HEK293 (cell line): ENCODE data around the gene NECAB2.

Source experiments
- CTCF ChIA-PET: fragments of 350-600 bp; formaldehyde crosslinking; extraction: SDS; loops from one replicate; lab custom pipeline; 2021; ENCODE audit warnings: antibody characterized with exemption; lab: Yijun Ruan, JAX
- POLR2A ChIA-PET: fragments of 300-600 bp; formaldehyde crosslinking; extraction: SDS; loops from one replicate; lab custom pipeline; 2020; ENCODE audit warnings: antibody characterized with exemption, inconsistent platforms; lab: Yijun Ruan, JAX
- H3K27ac ChIP-seq: fragments of 200-500 bp; sonication (Bioruptor generic); 2 replicates; pipeline ENCODE4 v1.5.1; 2014; ENCODE audit warnings: low read depth, low read length, control low read depth, inconsistent platforms; ENCODE audit errors: extremely low read depth
- H3K36me3 ChIP-seq, 2 experiments: fragments of 200-500 bp in 1 of 2; sonication (Bioruptor generic) in 1 of 2; 1 replicate in 1 of 2; 2 replicates in 1 of 2; pipeline ENCODE4 v1.5.1; 2014 to 2017; ENCODE audit warnings: inconsistent platforms in 2 of 2, low read length in 2 of 2; ENCODE audit not compliant: control insufficient read depth in 2 of 2, insufficient read depth in 1 of 2
- H3K4me1 ChIP-seq: fragments of 200-500 bp; sonication (Bioruptor generic); 2 replicates; pipeline ENCODE4 v1.5.1; 2014; ENCODE audit warnings: mild to moderate bottlenecking, low read length, inconsistent platforms; ENCODE audit not compliant: control insufficient read depth, insufficient read depth
- H3K4me3 ChIP-seq: 2 replicates; pipeline ENCODE4 v1.5.1; 2011; ENCODE audit warnings: low read depth, mild to moderate bottlenecking, control low read depth, low read length, moderate library complexity
- H3K9me3 ChIP-seq: fragments of 200-500 bp; sonication (Bioruptor generic); 2 replicates; pipeline ENCODE4 v1.5.1; 2014; ENCODE audit warnings: low read depth, low read length, inconsistent platforms; ENCODE audit not compliant: control insufficient read depth, insufficient read depth
- BCL6B ChIP-seq: fragments of 450-650 bp; formaldehyde crosslinking; IDR thresholded peaks from 2 replicates; pipeline ENCODE4 v1.5.1; 2017; ENCODE audit warnings: missing biosample characterization, missing genetic modification characterization
- ELK4 ChIP-seq: IDR thresholded peaks from 2 replicates; pipeline ENCODE4 v1.6.1; 2011; ENCODE audit warnings: mild to moderate bottlenecking, low read depth, low read length, borderline replicate concordance
- HOXA7 ChIP-seq: sonication (generic); formaldehyde crosslinking; IDR thresholded peaks from 2 replicates; pipeline ENCODE4 v1.8.1; 2022; ENCODE audit warnings: missing genetic modification reagents, borderline replicate concordance
- HOXD13 ChIP-seq: sonication (generic); formaldehyde crosslinking; IDR thresholded peaks from 2 replicates; pipeline ENCODE4 v1.8.0; 2022; ENCODE audit warnings: missing genetic modification reagents, borderline replicate concordance
- SALL2 ChIP-seq: fragments of 450-650 bp; formaldehyde crosslinking; IDR thresholded peaks from 2 replicates; pipeline ENCODE4 v1.5.0; 2017; ENCODE audit warnings: missing biosample characterization, mild to moderate bottlenecking, missing genetic modification characterization, borderline replicate concordance
- SETDB1 ChIP-seq: IDR thresholded peaks from one replicate; pipeline ENCODE4 v1.6.1; 2017; ENCODE audit warnings: mild to moderate bottlenecking, low read length, moderate library complexity, mixed read lengths; ENCODE audit not compliant: insufficient read length
- YY1 ChIP-seq: fragments of 450-650 bp; formaldehyde crosslinking; IDR thresholded peaks from 2 replicates; pipeline ENCODE4 v1.5.1; 2018; ENCODE audit warnings: missing biosample characterization, missing genetic modification characterization
- ZNF335 ChIP-seq: fragments of 450-650 bp; formaldehyde crosslinking; conservative IDR thresholded peaks from 2 replicates; pipeline ENCODE4 v1.5.1; 2016; ENCODE audit warnings: missing biosample characterization, missing genetic modification characterization
- ZNF391 ChIP-seq: fragments of 450-650 bp; formaldehyde crosslinking; IDR thresholded peaks from 2 replicates; pipeline ENCODE4 v1.5.1; 2016; ENCODE audit warnings: low read depth, missing biosample characterization, missing genetic modification characterization, borderline replicate concordance
- ZNF555 ChIP-seq: fragments of 450-650 bp; formaldehyde crosslinking; conservative IDR thresholded peaks from 2 replicates; pipeline ENCODE4 v1.5.1; 2017; ENCODE audit warnings: missing biosample characterization, mild to moderate bottlenecking, missing genetic modification characterization, inconsistent platforms
- ZNF623 ChIP-seq: fragments of 450-650 bp; formaldehyde crosslinking; IDR thresholded peaks from 2 replicates; pipeline ENCODE4 v1.5.1; 2016; ENCODE audit warnings: missing biosample characterization, missing genetic modification characterization
- ZXDB ChIP-seq: fragments of 450-650 bp; formaldehyde crosslinking; IDR thresholded peaks from 2 replicates; pipeline ENCODE4 v1.5.1; 2016; ENCODE audit warnings: missing biosample characterization, missing genetic modification characterization
- TF ChIP-seq, protein P1 (sequence below): fragments of 450-650 bp; IDR thresholded peaks from 2 replicates; pipeline ENCODE4 v1.5.1; 2018; ENCODE audit warnings: missing biosample characterization, mild to moderate bottlenecking, missing genetic modification characterization
- TF ChIP-seq, protein P2 (sequence below): fragments of 450-650 bp; formaldehyde crosslinking; IDR thresholded peaks from 2 replicates; pipeline ENCODE4 v1.5.1; 2017; ENCODE audit warnings: missing biosample characterization, missing genetic modification characterization

NECAB2 gene

GRCh38 chr16:83980794-83981193 lies 12.8 kb downstream of the NECAB2 start (continued):
- no peak for TF ChIP-seq ELK4
- TF ChIP-seq SALL2, result no peak
- TF ChIP-seq, all 188 proteins: peak for 0

- Histone ChIP-seq H3K9me3 (no peaks in the 10 kb centered on the region), H3K4me1 (no peaks in the 10 kb centered on the region; the same call in 1 of the 2 replicates), H3K27ac (no peak overlapping the region), H3K4me3 (no peak overlapping the region), H3K36me3 (no peaks in the 10 kb centered on the region)
- TF ChIP-seq YY1 (tag by site-specific recombination) (no peak), SETDB1 (no peak), ZNF623 (tag by site-specific recombination) (no peak), ZXDB (no peak)
- TF ChIP-seq, protein P1, sequence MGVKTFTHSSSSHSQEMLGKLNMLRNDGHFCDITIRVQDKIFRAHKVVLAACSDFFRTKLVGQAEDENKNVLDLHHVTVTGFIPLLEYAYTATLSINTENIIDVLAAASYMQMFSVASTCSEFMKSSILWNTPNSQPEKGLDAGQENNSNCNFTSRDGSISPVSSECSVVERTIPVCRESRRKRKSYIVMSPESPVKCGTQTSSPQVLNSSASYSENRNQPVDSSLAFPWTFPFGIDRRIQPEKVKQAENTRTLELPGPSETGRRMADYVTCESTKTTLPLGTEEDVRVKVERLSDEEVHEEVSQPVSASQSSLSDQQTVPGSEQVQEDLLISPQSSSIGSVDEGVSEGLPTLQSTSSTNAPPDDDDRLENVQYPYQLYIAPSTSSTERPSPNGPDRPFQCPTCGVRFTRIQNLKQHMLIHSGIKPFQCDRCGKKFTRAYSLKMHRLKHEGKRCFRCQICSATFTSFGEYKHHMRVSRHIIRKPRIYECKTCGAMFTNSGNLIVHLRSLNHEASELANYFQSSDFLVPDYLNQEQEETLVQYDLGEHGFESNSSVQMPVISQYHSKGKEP (tag by site-specific recombination), result no peak
- POLR2A ChIA-PET, result no interaction called here
- CTCF ChIA-PET, result no interaction called here
Measured at GRCh38 chr16:83981799-83982198, 13.8 kb downstream of the NECAB2 start.

DNA sequence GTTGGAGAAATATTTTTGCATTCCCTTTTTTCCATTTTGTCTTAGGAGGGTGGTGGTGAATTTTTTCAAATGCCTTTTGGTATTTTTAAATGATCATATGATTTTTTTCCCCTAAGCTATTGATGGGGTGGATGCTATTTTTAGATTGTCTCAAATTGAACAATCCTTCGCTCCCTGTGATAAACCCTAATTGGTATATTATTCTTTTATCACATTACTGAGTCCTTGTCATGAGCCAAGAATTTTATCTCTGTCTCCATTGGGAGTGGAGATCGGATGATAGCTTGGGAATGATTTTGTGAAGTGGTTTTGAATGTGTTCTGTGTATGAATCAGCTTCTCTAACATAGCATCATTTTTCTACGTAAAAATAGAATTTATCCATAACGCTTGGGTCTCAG lies 15.4 kb downstream of the NECAB2 start:
- Histone ChIP-seq H3K36me3 (no peaks in the 10 kb centered on the region), H3K9me3 (no peaks in the 10 kb centered on the region), H3K27ac (no peak overlapping the region), H3K4me3 (no peak overlapping the region), H3K4me1 (no peaks in the 10 kb centered on the region; the same call in 1 of the 2 replicates)
- CTCF ChIA-PET, result interaction anchor here (0.7 to 1.4 kb wide), 4 partner anchors 60 to 1279 kb away, joined by 3 to 7 read pairs (median 3); no protein-coding TSS in a partner anchor
- TF ChIP-seq HOXA7, result no peak
- TF ChIP-seq ZNF335, result no peak
- TF ChIP-seq ZNF555, result no peak
- POLR2A ChIA-PET, result interaction anchor here (0.6 kb wide), 1 partner anchor 320 kb away, joined by 3 read pairs; no protein-coding TSS in a partner anchor

- H3K4me3 ChIP-seq, result no peak overlapping the region
- no peaks in the 10 kb centered on the region for H3K36me3 ChIP-seq
- peaks cover 4% of the 10 kb centered on the region for H3K4me1 ChIP-seq
- CTCF ChIA-PET, result interaction anchor here (0.5 to 1.5 kb wide), 6 partner anchors 12 to 97 kb away, joined by 3 to 5 read pairs (median 4); no protein-coding TSS in a partner anchor
- POLR2A ChIA-PET, result no interaction called here
- H3K27ac ChIP-seq, result no peak overlapping the region
- TF ChIP-seq ZNF391 (tag by site-specific recombination), result no peak
- TF ChIP-seq, protein P2, sequence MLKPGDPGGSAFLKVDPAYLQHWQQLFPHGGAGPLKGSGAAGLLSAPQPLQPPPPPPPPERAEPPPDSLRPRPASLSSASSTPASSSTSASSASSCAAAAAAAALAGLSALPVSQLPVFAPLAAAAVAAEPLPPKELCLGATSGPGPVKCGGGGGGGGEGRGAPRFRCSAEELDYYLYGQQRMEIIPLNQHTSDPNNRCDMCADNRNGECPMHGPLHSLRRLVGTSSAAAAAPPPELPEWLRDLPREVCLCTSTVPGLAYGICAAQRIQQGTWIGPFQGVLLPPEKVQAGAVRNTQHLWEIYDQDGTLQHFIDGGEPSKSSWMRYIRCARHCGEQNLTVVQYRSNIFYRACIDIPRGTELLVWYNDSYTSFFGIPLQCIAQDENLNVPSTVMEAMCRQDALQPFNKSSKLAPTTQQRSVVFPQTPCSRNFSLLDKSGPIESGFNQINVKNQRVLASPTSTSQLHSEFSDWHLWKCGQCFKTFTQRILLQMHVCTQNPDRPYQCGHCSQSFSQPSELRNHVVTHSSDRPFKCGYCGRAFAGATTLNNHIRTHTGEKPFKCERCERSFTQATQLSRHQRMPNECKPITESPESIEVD, result 0 out of 2 replicates have a peak, but pooled peaks have one; percentile 22
- TF ChIP-seq BCL6B (tag by site-specific recombination), result 0 out of 2 replicates have a peak, but pooled peaks have one; percentile 22
- TF ChIP-seq HOXD13 (CRISPR knock-in tag), result no peak
- no peak for TF ChIP-seq ZNF335
- H3K9me3 ChIP-seq, result no peaks in the 10 kb centered on the region
Measured at GRCh38 chr16:83989300-83989699, 21.3 kb downstream of the NECAB2 start.
